Adipose tissue (tissue), 3 donors: ENCODE measurements around the gene CRTC1. TPM values are rescaled to one million over a fixed set of nuclear protein-coding genes. Genes with fewer than 3 reads are reported as not detected.

ENCODE experiments used
- H3K27ac ChIP-seq: one replicate; pipeline ENCODE4 v1.5.1; 2013; ENCODE audit warnings: low read depth, low read length
- WGBS, 3 donors: extraction: QIAGEN DNeasy Blood & Tissue Kit; methylation state at CpG; one replicate each; pipeline ENCODE4 v1.1.7; 2013; 5-methylcytosine and 5-hydroxymethylcytosine counted together
- polyA plus RNA-seq, 3 donors: library from polyadenylated mRNA; stranded (reverse); fragments of 200-250 nt; gene quantifications; one replicate each; pipeline ENCODE4 v1.2.3, GENCODE V29; 2013
- donor health status: healthy with polysubstance abuse.
- donor health status: Bipolar disorder and iron deficiency.
- donor health status: healthy.

Gene CRTC1
- polyA plus RNA-seq, 3 donors, result 5.3 to 8.3 (median 5.4) TPM

DNA sequence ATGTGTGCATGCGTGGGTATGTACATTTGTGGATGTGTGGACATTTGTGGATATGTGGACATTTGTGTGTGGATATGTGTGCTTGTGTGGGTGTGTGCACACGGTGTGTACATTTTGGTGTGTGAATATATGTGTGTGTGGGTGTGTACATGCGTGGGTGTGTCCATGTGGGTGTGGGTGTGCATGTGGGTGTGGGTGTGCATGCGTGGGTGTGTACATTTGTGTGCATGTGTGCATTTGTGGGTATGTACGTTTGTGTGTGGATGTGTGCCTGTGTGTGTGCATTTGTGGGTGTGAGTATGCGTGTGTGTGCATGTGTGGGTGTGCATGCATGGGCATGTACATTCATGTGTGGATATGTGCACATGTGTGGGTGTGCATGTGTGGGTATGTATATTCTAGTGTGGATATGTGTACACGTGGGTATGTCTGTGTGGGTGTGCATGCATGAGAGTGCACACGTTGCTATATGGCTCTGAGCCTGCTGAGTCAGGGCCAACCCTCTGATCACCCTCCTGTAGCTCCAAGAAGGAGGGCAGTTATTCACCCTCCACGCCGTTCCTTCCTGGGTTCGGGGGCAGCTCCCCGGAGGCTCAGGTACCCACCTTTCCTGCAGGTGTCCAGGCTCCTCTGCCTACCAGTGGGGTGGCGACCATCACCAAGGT lies 87.3 kb downstream of the CRTC1 start:
- H3K27ac ChIP-seq, result no peak overlapping the region
- WGBS, 3 donors, result 81 to 85% (median 82%) methylated on average over 11 to 13 of the region's 13 CpGs

DNA sequence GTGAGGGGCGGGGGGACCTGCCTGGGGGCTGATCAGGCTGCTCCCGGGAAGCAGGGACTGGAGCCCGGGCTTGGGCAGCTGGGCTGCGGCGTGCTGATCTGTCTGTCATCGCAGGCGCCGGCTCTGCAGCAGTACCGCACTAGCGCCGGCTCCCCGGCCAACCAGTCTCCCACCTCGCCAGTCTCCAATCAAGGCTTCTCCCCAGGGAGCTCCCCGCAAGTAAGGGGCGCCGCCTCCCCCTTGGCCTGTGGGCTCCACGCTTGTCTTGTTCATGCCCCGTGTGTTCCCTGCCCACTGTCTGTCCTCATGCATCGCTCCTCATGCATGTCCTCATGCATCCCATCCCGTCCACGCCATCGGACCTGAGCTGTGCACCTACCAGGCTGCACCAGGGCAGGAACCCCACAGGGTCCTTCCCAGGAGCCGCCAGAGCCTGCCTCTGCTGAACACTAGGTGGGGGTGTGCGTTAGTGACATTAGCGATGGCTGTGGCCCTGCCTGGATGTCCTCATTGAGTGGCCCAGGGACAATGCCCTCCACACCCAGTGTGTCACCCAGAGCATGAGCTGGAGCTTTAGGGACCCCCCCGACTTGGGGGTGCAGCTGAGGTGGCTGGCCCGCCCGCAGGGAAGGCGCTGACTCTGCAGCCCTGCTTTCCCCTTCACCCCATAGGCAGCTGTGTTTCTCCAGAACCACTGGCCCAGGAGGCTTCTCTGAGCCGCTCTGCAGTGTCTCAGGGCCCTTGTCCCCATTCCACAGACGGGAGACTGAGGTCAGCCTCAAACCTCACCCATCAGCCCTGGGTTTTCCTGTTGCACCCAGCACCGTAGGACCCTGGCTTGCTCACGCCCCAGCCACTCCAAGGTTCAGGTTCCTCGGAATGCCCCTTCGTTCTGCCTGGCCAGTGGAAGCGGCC lies 88.1 kb downstream of the CRTC1 start:
- no peak overlapping the region for H3K27ac ChIP-seq
- WGBS, 3 donors, result 90 to 93% (median 93%) methylated on average over 34 to 36 of the region's 36 CpGs

DNA sequence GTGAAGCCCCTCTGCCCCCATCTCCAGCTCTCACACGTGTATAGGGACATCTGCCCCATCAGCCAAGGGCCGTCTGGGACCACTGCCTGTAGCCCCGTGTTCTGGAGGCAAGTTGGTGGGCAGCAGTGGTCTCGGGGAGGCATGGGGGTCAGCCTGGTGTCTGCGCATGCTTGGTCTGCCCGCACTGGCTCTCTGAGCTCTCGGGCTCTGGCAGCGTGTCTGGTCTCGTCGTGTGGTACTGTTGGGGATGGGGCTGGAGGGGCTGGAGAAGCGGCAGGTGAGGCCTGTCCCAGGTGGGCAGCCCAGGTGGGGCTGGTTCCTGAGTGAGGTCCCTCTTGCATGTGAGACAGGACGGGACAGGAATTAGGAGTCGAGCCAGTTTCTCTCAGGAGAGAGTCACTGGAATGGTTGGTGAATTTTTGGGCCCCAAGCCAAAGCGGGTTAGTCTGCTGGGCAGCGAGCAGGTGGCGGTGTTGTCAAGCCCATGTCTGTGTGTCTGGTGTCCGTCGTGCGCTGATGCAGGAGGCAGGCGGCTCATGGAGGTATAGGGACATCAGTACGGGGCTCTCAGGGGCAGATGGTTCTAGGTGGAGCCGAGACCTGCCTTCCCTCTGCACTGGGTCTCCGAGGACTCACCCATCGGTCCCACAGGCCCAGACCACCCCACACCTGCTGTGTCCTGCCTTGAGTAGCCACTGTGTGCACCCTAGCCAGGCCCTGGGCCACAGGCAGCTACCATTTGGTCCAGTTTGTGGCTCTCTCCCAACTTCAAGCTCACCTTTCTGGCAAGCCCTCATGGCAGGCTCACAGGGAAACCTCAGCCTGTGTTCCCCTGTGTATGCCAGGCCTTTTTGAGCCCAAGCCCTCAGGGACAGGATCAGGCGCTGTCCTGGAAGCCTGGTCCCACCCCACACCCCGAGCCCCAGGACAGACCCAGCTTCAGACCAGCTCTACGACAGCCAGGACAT lies 89.4 kb downstream of the CRTC1 start:
- 77 to 88% (median 86%) methylated on average over 27 of the region's 27 CpGs for WGBS, 3 donors
- no peak overlapping the region for H3K27ac ChIP-seq

DNA sequence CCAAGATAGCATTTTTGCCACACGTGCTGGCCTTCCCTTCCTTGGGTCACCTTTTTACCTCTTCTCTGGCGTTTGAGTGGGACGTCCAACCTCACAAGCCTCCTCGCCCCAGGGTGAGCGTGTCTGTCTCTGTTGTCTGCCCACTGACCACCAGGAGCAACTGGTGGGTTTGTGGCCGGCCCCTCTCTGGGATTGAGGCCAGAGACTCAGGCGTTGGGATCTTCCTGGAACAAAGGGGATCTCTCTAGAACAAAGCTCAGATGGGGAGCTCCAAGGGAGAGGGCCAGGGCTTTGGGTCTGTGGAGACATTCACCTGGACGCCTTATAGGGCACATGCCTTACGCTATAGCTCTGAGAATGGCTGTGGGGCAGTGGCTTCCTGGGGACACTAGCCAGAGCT lies 90.2 kb downstream of the CRTC1 start:
- H3K27ac ChIP-seq, result no peak overlapping the region
- WGBS, 3 donors, result 87 to 94% (median 94%) methylated on average over 9 of the region's 9 CpGs

DNA sequence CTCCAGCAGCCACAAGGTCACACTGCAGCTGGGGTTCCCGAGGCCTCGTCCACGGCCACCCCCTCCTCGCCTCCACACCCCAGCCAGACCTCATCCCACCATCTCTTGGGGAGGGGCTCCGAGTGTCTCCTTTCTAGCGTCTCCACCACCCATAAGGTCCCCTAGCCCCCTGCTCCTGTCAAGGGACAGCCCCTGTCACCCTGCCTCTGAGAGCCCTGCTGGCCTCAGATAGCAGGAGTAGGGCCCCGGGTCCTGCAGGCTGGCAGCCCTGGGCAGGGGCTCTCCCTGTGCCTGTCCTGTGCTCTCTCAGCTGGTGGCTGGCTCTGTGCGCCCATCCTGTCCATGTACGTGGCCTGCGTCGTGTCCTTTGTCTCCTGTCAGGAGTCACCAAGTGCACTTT lies 90.6 kb downstream of the CRTC1 start:
- H3K27ac ChIP-seq, result no peak overlapping the region
- WGBS, 3 donors, result 84 to 95% (median 90%) methylated on average over 11 of the region's 11 CpGs

DNA sequence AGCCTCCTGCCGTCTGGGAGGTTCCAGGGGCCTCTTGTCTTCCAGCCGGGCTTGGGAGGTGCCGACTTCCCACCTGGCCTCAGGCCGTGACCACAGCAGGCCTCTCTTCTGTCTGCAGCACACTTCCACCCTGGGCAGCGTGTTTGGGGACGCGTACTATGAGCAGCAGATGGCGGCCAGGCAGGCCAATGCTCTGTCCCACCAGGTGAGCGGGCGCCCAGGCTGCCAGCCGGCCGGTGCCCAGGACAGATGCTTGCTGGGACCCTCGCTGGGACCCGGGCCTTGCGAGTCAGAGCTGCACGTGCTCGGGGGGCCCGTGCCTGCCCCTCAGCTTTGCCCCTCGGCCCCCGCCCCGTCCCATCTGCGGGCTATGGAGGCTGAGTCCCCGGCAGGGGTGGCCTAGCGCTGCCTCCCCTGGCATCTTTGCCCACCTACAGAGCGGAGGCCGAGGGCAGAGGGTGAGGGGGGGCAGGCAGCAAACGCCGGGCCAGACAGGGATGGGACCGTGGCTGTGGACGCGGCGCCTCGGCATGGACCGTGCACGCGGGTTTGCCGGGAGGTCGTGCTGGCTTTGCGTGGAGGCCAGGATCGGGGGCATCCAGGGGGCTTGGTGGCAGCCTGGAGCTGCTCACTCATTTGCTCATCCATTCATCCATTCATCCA lies 91.4 kb downstream of the CRTC1 start:
- H3K27ac ChIP-seq, result no peak overlapping the region
- WGBS, 3 donors, result 94 to 97% (median 95%) methylated on average over 38 to 40 of the region's 40 CpGs

DNA sequence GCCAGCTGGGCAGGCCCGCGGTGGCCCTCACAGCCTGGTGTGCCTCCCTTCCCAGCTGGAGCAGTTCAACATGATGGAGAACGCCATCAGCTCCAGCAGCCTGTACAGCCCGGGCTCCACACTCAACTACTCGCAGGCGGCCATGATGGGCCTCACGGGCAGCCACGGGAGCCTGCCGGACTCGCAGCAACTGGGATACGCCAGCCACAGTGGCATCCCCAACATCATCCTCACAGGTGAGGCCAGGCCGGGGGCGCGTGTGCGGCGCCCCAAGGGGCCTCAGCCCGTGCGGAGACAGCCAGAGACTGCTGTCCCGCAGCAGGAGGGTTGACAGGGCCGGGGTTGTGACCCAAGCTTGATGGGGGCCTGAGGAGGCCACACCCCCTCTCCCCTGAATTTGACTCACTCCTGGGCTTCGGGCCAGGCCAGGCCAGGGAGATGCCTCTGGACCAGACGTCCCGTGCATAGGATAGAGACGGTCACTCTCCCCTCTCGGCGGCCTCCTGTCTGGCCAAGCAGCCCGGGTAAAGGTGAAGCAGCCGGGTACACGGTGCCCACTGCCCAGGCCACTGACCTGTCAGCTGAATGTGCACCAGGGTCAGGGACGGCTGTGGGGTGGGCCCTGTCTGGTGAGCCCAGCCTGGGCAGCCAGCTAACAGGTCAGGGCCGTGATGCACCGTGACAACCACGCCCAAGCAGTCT lies 92.3 kb downstream of the CRTC1 start:
- 88 to 92% (median 90%) methylated on average over 33 of the region's 33 CpGs for WGBS, 3 donors
- no peak overlapping the region for H3K27ac ChIP-seq

DNA sequence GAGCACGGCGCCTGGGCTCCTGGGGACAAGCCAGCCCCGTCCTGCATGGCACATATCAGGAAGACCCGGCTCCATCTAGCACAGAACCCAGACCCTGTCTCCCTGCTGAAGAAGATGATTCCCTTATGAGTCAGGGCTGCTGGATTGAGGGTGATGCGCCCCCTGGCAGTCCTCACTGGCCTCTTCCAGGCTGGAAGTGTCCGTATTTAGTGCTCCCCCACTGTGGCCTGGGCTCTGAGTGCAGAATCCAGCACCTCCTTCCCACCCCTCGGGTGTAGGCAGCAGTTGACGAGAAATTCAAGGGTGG lies 92.8 kb downstream of the CRTC1 start:
- WGBS, 3 donors, result 82 to 88% (median 83%) methylated on average over 8 of the region's 8 CpGs
- H3K27ac ChIP-seq, result no peak overlapping the region

DNA sequence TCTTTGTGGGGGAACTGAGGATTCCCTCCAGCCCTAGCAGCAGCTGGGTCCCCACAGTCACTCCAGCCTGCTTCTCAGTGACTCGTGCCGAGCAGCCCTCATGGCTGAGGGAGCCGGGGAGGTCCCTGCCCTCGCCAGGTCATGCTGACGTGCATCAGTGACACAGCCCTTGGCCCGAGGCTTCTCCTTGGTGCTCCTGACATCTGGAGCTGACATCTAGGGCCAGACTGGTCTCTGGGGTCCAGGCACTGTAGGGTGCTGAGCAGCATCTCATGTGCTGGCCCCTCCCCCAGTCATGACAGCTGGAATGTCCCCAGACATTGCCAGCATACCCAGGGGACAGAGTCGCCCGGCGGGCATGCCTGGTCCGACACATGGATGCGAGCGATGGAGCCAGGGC lies 93.3 kb downstream of the CRTC1 start:
- 78 to 83% (median 80%) methylated on average over 12 of the region's 12 CpGs for WGBS, 3 donors

DNA sequence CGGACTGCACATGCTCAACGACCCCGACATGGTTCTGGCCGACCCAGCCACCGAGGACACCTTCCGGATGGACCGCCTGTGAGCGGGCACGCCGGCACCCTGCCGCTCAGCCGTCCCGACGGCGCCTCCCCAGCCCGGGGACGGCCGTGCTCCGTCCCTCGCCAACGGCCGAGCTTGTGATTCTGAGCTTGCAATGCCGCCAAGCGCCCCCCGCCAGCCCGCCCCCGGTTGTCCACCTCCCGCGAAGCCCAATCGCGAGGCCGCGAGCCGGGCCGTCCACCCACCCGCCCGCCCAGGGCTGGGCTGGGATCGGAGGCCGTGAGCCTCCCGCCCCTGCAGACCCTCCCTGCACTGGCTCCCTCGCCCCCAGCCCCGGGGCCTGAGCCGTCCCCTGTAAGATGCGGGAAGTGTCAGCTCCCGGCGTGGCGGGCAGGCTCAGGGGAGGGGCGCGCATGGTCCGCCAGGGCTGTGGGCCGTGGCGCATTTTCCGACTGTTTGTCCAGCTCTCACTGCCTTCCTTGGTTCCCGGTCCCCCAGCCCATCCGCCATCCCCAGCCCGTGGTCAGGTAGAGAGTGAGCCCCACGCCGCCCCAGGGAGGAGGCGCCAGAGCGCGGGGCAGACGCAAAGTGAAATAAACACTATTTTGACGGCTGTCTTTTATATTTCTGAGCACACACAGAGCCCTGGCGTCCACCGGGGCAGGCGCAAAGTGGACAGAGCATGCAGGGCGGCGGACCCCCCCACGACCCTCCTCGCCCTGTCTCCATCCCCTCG lies 94.0 kb downstream of the CRTC1 start:
- WGBS, 3 donors, result 53 to 82% (median 56%) methylated on average over 52 to 71 of the region's 71 CpGs
- H3K27ac ChIP-seq, result no peak overlapping the region

More for the DNA sequence above, 93.3 kb downstream of the CRTC1 start:
- no peak overlapping the region for H3K27ac ChIP-seq

DNA sequence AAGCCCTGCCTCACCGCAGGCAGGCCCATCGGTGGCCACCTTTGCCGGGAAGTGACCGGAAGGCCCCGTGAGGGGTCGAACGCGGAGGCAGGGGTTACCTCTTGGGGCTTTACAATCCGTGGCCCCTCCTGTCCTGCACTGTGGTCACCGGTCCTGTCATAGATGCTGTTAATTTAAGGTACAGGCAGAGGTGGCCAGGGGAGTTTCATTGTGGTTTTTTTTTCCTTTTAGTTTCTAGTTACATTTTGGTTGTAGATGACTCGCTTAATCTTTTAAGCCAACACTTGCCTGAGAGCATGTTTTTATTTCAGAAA lies 94.6 kb downstream of the CRTC1 start:
- no peak overlapping the region for H3K27ac ChIP-seq
- WGBS, 3 donors, result 51 to 85% (median 55%) methylated on average over 6 to 11 of the region's 11 CpGs

DNA sequence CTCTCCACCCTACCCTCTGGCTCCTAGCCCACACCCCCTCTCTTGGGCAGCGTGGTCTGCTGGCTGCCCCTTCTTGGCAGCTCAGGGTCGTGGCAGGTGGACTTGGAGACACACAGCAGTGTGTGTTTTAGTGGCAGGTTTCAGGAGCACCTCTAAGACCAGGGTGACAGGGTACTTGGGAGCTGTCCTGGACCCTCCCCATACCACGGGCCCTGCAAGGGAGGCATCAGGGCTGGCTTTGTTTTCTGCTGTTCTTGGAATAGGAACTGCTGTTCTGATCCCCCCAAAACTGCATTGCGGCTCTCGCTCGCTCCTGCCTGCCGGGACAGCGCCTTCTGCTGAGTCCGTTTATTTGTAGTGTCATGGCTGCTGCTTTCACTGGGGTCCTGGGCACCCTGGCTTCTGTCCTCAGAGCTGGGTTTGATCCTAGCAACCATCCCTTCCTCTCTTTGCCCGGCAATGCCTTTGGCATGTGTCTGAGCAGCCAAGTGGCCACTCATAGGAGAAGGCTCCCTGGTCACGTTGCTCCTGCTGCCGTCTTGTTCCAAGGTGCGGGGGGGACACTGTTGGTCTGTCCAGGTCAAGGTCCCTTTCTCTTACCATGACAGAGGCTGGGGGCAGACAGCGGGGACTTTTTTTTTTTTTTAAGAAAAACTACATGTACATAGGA lies 95.5 kb downstream of the CRTC1 start:
- WGBS, 3 donors, result 75 to 84% (median 83%) methylated on average over 14 of the region's 14 CpGs
- H3K27ac ChIP-seq, result no peak overlapping the region

DNA sequence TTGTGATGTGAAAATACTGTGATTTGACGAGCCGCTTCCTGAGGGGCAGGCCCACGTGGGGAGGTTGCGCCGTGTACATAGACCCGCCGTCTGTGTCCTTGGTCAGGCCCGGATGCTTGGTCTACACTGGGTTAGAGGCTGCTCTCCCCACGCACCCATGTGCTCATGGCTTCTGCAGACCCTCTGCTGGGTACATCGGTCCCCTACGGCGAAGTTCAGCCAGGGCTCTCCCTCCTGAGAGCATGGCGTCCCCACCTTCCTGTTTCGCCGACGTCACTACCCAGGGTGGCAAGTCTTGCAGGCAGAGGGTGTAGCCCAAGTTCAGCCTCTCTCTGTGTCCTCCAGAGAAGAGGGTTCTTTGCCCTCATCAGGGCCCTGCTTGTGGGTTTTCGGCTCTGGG lies 96.6 kb downstream of the CRTC1 start:
- WGBS, 3 donors, result 85 to 91% (median 86%) methylated on average over 17 of the region's 17 CpGs

DNA sequence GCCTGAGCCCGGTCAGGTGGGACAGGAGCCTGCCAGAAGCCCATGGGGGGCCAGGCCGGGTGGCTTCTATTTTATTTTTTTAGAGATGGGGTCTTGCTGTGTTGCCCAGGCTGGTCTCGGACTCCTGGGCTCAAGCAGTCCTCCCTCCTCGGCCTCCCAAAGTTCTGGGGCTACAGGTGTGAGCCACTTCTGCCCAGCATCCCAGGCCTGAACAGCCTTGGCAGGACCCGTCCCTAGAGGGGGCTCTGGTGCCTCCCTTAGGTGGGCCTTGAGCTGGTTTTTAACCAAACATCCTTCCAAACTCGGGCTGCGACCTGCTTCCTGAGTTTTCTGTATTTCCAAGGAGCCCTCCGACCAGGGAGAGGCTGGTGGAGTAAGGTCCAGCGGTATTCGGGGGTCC lies 97.2 kb downstream of the CRTC1 start:
- 73 to 79% (median 76%) methylated on average over 10 of the region's 10 CpGs for WGBS, 3 donors
- H3K27ac ChIP-seq, result no peak overlapping the region

More for the DNA sequence above, 96.6 kb downstream of the CRTC1 start:
- no peak overlapping the region for H3K27ac ChIP-seq

DNA sequence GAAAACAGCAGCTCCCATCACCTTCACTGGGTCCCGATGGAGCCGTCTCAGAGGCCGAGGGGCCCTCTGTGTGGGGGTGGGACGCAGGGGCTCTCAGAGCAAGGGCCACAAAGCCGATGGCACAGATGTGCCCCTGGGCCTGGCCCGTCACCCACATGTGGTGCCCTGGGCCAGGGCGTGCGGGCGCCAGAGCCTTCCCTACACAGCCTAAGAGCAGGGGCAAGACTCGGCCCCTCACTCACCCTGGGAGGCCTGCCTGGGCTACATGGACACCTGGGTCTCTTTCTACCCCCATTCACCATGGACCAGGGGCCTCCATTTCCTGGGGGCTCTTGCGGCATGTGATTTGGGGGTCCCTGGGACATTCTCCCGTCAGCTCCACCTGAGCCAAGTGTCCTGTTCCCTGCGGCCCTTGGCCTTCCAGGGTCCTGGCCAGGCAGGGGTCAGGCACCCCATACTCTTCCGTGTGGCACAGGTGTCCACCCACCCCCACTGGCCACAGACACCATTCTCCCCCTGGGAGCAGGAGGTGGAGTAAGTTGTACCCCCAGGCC lies 97.6 kb downstream of the CRTC1 start:
- WGBS, 3 donors, result 88 to 92% (median 90%) methylated on average over 14 of the region's 14 CpGs
- H3K27ac ChIP-seq, result no peak overlapping the region

DNA sequence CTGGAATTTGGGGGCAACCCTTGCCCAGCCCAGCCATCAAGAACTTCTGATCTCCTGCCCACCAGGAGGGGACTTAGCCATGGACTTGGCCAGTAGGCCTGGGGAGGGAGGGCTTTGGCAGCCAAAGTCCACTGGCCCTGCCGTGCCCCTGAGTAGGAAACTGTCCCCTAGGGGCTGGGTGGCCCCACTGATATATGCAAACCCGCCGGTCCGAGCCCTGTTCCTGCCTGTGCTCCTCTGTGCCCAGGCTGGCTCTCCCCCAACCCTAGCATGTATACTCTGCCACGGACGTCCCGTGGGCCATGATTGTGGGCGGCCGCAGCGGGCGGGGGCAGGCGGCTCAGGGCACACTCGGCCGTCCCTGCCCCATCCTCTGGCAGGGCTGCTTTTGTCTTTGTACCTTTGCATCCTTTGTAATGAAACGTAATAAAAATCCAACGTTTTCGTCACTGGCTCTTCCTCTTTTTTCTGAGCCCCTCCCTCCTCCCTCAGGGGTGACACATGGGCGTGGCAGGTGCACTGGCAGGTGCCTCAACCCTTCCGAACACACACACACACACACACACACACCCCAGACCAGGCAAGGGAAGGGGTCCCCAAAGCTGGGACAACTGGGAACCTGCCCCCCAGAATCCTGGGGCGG lies 98.5 kb downstream of the CRTC1 start:
- no peak overlapping the region for H3K27ac ChIP-seq
- 73 to 87% (median 77%) methylated on average over 20 of the region's 20 CpGs for WGBS, 3 donors
